ENCODE results near the gene BAG3.
A peak's percentile ranks its signal among the peaks of the same experiment; 100 is the strongest.
"Not testable (repeated sequence)": the region's sequence is repeated elsewhere in the genome, so short reads cannot be mapped to it uniquely, and the experiment has no call there.

Gene BAG3

GRCh38 chr10:119650692-119651513 is at the start of gene BAG3:
Gene BAG3, plus strand, starts transcription at chr10:119651380. Its CDS starts 296 bp downstream, at chr10:119651676.
- DNase-seq, result peak; percentile 53 to 81 (median 71)

DNA sequence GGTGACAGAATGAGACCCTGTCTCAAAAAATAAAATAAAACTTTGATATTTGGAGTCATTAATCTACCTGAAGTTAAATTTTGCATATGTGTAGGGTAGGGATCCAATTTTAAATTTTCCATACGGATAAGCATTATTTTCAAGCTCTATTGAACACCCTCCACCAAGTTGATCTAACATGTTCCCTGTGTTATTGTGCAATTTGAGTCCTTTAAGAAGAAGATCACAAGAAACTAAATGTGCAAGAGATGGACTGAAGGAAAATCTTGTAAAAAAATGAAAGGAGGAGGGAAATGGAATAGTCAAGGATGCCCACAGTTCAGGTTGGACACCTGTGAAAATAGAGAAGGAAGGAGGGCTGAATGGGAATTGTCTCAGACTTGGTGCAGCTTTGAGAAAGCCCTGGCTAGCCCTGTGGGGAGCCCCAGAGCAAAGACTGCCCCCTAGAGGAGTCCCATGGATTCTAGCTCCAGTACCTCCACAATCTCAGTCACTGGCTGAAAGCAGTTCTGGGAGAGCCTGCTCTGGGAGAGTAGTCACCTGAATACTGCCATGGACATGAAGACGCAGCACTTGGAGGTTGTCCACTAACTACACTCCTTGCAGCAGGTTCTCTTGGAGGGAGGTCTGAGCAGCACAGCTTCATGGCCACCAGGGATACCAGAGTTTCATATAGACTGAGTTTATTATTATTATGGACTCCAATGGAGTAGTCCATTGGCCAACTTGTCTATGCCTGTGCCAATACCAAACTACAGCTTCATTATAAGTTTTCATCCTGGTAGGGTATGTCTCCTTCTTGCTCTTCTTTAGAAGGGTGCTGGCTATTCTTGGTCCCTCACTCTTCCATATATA is 48.7 kb upstream of the BAG3 start:
- peak in 1 of 3 experiments; percentile 9 for DNase-seq

GRCh38 chr10:119604468-119604867 is 46.7 kb upstream of the BAG3 start:
- no peak for DNase-seq

- DNase-seq, result peak; percentile 10 to 67 (median 36)
Observed at GRCh38 chr10:119608316-119609155, 42.6 kb upstream of the BAG3 start.

- no peak for DNase-seq
Observed at GRCh38 chr10:119609516-119609915, 41.7 kb upstream of the BAG3 start.

DNA sequence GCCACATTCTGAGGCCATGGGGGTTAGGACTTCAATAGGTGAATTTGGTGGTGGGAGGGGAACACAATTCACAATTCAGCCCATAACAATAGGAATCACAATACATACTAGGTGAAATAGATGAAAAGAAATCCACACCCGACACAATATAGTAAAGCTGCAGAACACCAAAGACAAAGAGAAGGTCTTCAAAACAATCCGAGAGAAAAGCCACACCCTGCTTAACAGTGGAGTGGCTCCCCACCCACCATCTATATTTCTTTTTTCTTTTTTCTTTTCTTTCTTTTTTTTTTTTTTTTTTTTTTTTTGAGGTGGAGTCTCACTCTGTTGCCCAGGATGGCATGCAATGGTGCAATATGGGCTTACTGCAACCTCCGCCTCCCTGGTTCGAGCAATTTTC is 39.7 kb upstream of the BAG3 start:
- DNase-seq, result no peak

DNA sequence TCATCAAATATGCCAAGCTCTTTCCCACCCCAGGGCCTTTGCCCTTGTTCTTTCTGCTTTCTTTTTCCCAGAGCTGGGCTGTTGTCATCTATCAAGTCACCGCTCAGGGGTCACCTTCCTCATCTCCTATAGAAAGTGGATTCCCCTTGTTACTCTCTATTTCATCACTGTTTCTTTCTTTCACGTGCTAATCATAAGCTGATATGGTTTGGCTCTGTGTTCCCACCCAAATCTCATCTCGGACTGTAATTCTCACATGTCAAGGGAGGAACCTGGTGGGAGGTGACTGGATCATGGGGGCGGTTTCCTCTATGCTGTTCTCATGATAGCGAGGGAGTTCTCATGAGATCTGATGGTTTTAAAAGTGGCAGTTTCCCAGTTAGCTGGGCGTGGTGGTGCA is 37.4 kb upstream of the BAG3 start:
- DNase-seq, result no peak

DNA sequence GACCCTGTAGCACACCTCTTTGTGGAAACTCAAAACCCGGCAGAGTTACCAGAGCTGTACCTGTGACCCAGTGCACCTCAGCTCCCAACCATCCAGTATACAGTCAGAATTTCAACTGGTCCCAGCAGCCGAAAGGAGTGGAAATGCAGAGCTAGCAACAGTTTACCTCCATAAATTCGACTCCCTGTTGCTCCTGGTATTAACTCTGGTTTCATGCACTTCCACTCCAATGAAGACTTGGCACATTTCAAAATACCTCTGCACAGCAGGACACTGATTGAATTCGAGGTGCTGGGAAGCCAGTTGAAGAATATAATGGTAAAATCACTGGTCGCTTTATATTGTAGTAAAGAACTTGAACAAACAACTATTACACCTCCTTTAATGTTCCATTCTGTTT is 36.5 kb upstream of the BAG3 start:
- DNase-seq, result no peak

- no peak for DNase-seq
Observed at GRCh38 chr10:119616882-119617570, 34.2 kb upstream of the BAG3 start.

DNA sequence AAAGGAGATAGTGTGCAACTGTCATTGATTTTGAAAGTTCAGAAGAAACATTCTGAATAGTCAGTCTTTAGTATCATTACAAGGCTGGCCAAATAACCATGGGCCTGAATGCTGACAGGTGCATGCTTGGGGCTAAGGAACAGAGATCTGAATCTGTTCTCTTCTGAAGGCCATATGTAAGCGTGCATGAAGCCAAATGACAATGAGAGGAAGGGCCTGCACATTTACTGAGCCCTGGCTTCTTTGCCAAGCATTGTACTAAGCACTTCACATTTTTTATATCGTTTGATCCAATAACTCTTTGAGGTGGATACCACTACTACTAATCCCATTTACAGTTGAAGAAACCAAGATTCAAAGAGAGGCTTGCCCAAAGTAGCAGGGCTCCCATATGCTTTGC is 32.0 kb upstream of the BAG3 start:
- DNase-seq, result no peak

- not testable (repeated sequence) for DNase-seq
Observed at GRCh38 chr10:119619811-119620210, 31.4 kb upstream of the BAG3 start.

GRCh38 chr10:119620241-119621077 is 30.7 kb upstream of the BAG3 start:
- no peak for DNase-seq

DNA sequence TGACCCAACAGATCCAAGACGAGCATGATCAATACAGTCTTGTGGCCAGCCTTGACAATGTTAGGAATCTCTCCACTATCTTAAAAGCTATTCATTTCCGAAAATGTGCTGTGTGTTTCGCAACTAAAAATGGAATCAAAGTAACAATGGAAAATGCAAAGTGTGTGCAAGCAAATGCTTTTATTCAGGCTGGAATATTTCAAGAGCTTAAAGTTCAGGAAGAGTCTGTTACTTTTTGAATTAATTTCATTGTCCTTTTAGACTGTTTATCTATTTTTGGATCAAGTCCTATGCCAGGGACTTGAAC is 30.1 kb upstream of the BAG3 start:
- DNase-seq, result no peak

DNA sequence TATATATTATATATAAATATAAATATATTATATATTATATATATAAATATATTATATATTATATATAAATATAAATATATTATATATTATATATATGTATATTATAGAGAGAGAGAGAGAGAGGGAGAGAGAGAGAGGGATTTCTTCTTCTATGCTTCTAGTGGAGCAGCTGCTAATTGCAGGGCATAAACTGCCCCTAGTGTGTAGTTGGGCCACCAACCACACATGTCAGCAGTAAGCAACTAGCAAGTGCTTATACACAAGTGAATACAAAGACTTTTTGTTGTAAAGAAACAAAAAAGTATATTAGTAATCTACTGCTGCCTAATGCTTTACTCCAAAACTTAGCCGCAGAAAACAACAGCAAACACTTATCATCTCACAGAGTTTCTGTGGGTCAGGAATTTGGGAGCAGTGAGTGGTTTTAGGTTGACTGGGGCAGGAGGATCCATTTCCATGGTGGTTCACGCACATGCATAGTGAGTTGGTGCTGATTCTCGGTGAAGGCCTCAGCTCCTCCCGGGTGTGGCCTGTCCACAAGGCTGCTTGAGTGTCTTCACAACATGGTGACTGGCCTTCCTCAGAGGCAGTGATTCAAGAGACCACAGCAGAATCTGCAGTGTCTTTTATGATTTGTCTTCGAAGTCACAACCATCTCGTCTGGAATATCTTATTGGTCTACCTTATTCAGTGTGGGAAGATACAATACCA is 25.5 kb upstream of the BAG3 start:
- no peak for DNase-seq

- DNase-seq, result no peak
Observed at GRCh38 chr10:119630300-119630699, 20.9 kb upstream of the BAG3 start.

DNA sequence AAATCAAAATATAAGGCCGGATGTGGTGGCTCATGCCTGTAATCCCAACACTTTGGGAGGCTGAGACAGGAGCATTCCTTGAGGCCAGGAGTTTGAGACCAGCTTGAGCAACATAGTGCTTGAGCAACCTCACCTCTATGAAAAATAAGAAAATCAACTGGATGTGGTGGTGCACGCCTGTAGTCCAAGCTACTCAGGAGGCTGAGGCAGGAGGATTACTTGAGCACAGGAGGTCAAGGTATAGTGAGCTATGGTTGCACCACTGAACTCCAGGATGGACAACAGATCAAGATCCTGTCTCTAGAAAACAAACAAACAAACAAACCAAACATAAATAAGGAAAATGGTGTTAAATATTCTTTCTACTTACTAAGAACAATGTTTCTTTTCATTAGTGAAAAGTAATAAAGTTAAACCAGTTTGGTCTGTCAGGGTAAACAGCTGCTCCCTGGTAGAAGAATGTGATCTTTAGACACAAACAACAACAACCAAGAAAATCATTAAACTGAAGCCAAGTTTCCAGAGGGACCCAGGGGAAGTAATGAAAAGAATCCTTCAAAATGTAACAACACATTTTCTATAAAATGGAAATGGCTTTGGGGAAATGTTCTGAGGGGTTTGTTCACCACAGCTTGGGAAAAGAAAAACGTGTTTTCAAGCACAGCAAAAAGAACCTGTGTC is 17.5 kb upstream of the BAG3 start:
- no peak for DNase-seq

DNA sequence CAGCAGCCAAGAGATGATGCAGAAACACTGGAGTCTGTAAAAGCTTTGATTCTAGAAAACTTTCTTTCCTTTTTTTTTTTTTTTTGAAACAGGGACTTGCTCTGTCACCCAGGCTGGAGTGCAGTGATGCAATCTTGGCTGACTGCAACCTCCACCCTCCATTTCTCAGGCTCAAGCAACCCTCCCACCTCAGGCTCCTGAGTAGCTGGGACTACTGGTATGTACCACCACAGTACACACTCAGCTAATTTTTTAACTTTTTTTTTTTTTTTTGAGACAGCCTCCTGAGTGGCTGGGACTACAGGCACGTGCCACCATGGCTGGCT is 17.0 kb upstream of the BAG3 start:
- no peak for DNase-seq

DNA sequence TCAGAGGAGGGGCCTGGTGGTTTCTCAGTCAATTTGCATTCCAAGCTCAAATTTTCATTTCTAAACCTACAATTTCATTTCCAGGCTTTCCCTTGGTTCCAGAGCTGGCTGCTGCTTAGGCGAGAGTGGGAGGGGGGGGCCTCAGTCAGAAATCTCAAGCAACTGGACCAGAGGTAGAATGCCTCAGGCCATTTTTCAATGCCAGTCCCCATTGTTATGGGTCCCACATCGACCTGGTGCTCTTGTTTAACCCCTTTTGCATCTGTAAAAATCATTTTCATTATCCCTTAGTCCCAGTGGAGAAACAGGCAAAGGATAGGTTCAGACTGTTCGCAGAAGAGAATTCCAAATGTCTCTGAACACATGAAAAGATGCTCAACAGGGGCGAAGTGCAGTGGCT is 13.5 kb upstream of the BAG3 start:
- DNase-seq, result no peak

DNA sequence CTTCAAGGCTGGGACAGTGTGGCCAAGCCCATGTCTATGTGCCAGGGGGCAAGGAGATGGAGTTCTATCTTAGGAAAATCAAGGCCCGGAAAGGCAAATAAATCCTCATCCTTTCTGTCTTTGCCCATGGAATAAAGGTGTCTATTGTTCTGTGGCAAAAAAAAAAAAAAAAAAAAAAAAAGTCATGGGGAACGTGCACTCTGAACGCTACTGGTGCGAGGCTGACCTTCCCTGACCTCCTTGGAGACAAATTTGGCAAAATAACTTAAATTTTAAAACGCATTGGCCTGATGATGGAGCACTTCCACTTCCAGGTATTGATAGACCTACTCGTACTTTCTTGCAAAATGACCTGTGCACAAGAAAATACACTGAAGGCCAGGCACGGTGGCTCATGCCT is 12.2 kb upstream of the BAG3 start:
- no peak for DNase-seq

DNA sequence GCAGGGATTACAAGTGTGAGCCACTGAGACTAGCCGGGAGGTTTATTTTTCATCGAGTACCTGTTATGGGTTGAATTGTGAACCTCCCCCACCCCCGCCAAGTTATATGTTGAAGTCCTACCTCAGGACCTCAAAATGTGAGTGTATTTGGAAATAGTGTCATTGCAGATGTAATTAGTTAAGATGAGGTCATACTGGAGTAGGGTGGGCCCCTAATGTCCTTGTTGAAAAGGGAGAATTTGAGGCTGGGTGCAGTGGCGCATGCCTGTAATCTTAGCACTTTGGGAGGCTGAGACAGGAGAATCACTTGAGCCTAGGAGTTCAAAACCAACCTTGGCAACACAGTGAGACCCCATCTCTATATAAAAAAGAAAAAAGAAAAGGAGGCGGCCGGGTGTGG is 10.8 kb upstream of the BAG3 start:
- DNase-seq, result no peak

All from NCI-H1417 (cell line).